DND-41 (cell line): ENCODE results near the gene MUC2.

Source experiments
- ATAC-seq: fragments of 200-7000 bp; cut with Tn5 transposase; 3 replicates; pipeline ENCODE4 v1.9.1; 2021; ENCODE audit warnings: low read depth; ENCODE audit not compliant: insufficient read depth
- DNase-seq: peaks from one replicate; pipeline ENCODE4 v3.0.0-alpha.2; 2020
- H2AFZ ChIP-seq: 2 replicates; pipeline ENCODE4 v1.6.0; 2012; ENCODE audit warnings: low read depth, low read length
- H3K27ac ChIP-seq: 2 replicates; pipeline ENCODE4 v1.5.1; 2012; ENCODE audit warnings: low read length, inconsistent platforms
- H3K27me3 ChIP-seq: fragments of 200-600 bp; sonication (generic); 2 replicates; pipeline ENCODE4 v1.6.0; 2012; ENCODE audit warnings: low read length, mild to moderate bottlenecking, inconsistent platforms; ENCODE audit not compliant: insufficient read depth, poor library complexity
- H3K36me3 ChIP-seq: 2 replicates; pipeline ENCODE4 v1.5.1; 2012; ENCODE audit warnings: low read length, inconsistent platforms; ENCODE audit not compliant: insufficient read depth
- H3K4me1 ChIP-seq: 2 replicates; pipeline ENCODE4 v1.5.1; 2012; ENCODE audit warnings: mild to moderate bottlenecking, low read length; ENCODE audit not compliant: insufficient read depth
- H3K4me2 ChIP-seq: 2 replicates; pipeline ENCODE4 v1.6.0; 2012; ENCODE audit warnings: mild to moderate bottlenecking, moderate library complexity, low read length, inconsistent platforms; ENCODE audit not compliant: insufficient read depth
- H3K4me3 ChIP-seq, 2 experiments: fragments of 200-600 bp in 1 of 2; shearing (Covaris generic) in 1 of 2; 2 replicates each; pipeline ENCODE4 v1.5.1; 2012 to 2016; ENCODE audit warnings: inconsistent platforms in 2 of 2, low read length in 2 of 2, mild to moderate bottlenecking in 2 of 2, low read depth in 1 of 2, moderate library complexity in 1 of 2
- H3K79me2 ChIP-seq: 2 replicates; pipeline ENCODE4 v1.6.0; 2012; ENCODE audit warnings: low read length, inconsistent platforms; ENCODE audit not compliant: insufficient read depth
- H3K9ac ChIP-seq: 2 replicates; pipeline ENCODE4 v1.6.0; 2012; ENCODE audit warnings: low read depth, mild to moderate bottlenecking, inconsistent platforms, low read length, moderate library complexity
- H3K9me3 ChIP-seq: 2 replicates; pipeline ENCODE4 v1.5.1; 2012; ENCODE audit warnings: low read length, moderate library complexity, mild to moderate bottlenecking, inconsistent platforms; ENCODE audit not compliant: insufficient read depth, severe bottlenecking
- H4K20me1 ChIP-seq: 2 replicates; pipeline ENCODE4 v1.6.0; 2012; ENCODE audit warnings: low read length; ENCODE audit not compliant: insufficient read depth
- EZH2 ChIP-seq: IDR thresholded peaks from 3 replicates; pipeline ENCODE4 v1.6.1; 2012; ENCODE audit warnings: borderline replicate concordance, low read depth, mild to moderate bottlenecking, moderate library complexity, low read length, inconsistent platforms; ENCODE audit not compliant: severe bottlenecking
- TF ChIP-seq, protein P1 (sequence below): IDR thresholded peaks from 2 replicates; pipeline ENCODE4 v1.5.1; 2012; ENCODE audit warnings: borderline replicate concordance, low read length, moderate library complexity, mild to moderate bottlenecking; ENCODE audit not compliant: poor library complexity, severe bottlenecking; ENCODE audit errors: extremely low read depth

The MUC2 gene

DNA sequence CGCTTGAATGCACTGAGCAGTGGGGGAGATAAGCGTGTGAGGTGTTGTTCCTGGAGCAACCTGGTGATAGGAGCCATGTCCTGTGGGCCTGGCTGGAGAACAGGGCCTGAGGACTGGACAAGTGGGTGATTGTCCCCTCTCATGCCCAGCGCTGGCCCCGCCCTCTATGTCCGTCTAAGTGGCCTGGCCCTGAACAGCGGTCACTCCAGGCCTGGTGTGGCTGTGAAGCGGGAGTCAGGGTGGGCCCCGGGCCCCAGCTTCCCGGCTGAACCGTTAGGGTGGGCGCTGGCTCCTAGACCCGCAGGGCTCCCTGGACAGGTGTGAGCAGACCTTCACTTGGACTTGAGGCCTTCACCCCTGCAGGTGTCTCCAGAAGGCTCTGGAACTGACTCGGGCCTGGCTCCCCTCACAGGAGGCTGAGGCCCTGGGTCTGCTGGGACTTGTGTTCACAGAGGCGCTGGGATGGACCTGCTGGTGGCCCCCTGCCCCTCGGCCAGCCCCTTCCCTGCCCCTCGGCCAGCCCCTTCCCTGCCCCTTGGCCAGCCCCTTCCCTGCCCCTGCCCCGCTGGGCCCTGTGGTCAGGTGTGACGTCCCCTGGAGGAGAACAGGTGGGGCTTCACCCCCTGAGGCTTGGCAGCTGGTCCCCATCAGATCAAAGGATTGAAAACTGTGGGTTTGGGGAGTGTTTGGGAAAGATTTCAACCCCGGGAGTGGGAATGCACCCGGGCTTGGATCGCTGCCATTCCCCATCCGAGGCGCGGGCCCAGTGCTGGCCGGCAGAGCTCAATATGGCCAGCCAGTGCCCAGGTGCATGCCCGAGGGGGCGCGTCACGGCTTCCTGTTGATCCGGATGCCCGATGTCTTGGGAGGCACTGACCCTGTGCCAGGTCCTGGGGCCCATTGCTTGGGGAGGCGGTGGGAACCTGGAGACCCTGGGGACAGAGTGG, 34.9 kb upstream of the MUC2 start:
- Histone ChIP-seq H3K27me3 (no peaks in the 10 kb centered on the region), H2AFZ (no peak overlapping the region), H3K79me2 (no peaks in the 10 kb centered on the region), H3K9me3 (no peaks in the 10 kb centered on the region), H3K4me1 (no peaks in the 10 kb centered on the region), H3K27ac (no peak overlapping the region), H4K20me1 (no peaks in the 10 kb centered on the region), H3K4me2 (no peak overlapping the region), H3K4me3 (no peak overlapping the region), H3K36me3 (no peaks in the 10 kb centered on the region), H3K9ac (no peak overlapping the region)
- TF ChIP-seq, protein P1, sequence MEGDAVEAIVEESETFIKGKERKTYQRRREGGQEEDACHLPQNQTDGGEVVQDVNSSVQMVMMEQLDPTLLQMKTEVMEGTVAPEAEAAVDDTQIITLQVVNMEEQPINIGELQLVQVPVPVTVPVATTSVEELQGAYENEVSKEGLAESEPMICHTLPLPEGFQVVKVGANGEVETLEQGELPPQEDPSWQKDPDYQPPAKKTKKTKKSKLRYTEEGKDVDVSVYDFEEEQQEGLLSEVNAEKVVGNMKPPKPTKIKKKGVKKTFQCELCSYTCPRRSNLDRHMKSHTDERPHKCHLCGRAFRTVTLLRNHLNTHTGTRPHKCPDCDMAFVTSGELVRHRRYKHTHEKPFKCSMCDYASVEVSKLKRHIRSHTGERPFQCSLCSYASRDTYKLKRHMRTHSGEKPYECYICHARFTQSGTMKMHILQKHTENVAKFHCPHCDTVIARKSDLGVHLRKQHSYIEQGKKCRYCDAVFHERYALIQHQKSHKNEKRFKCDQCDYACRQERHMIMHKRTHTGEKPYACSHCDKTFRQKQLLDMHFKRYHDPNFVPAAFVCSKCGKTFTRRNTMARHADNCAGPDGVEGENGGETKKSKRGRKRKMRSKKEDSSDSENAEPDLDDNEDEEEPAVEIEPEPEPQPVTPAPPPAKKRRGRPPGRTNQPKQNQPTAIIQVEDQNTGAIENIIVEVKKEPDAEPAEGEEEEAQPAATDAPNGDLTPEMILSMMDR: no peak
- TF ChIP-seq EZH2: no peak
- no peak for ATAC-seq
- no peak for DNase-seq

DNA sequence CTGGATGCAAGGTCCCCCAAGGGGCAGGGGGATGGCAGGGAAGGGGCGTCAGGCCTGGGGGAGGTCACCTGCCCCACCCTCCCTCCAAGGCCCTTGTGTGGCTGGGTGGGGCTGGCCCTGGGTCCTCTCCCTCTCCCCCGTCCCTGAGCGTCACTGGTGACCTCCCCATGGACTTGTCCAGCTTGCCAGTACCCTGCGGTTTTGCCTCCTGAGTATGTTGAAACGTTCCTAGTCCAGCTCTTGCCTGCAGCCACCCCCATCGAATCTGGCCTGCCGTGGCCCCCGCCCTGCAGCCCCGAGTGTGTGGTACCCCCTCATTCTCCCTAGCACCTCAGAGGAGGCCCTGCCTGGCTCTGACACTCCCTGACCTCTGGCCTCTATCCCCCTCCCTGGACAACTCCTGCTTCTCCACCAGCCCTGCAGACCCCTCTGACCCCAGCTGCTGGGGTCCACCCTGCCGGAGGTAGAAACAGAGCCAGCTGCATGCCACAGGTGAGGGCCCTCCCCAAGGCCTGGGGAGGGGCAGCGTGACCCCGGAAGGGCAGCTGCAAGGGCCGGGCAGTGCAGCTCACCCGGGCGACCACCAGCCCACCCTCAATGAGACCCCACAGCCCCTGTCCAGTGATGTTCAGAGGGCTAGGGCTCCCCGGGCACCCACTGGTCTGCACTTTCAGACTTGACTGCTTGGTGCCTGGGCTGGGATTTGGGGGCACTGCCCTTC, 34.1 kb upstream of the MUC2 start:
- Histone ChIP-seq H3K4me1 (no peaks in the 10 kb centered on the region), H3K79me2 (no peaks in the 10 kb centered on the region), H3K4me3 (no peak overlapping the region), H4K20me1 (no peaks in the 10 kb centered on the region), H3K9ac (no peak overlapping the region), H3K27me3 (no peaks in the 10 kb centered on the region), H3K4me2 (no peak overlapping the region), H2AFZ (no peak overlapping the region), H3K36me3 (no peaks in the 10 kb centered on the region), H3K9me3 (no peaks in the 10 kb centered on the region), H3K27ac (no peak overlapping the region)
- ATAC-seq (no peak), DNase-seq (no peak)
- TF ChIP-seq, protein P1: no peak
- no peak for TF ChIP-seq EZH2

GRCh38 chr11:1041149-1041467, 33.6 kb upstream of the MUC2 start:
- Histone ChIP-seq H2AFZ (no peak overlapping the region), H3K4me3 (no peak overlapping the region), H4K20me1 (no peaks in the 10 kb centered on the region), H3K9ac (no peak overlapping the region), H3K79me2 (no peaks in the 10 kb centered on the region), H3K4me1 (no peaks in the 10 kb centered on the region), H3K36me3 (no peaks in the 10 kb centered on the region), H3K9me3 (no peaks in the 10 kb centered on the region), H3K27ac (no peak overlapping the region), H3K4me2 (no peak overlapping the region), H3K27me3 (no peaks in the 10 kb centered on the region)
- TF ChIP-seq EZH2: no peak
- TF ChIP-seq, protein P1: no peak
- ATAC-seq (no peak), DNase-seq (no peak)
